GM21526 (cell line): Measurements from ENCODE around the gene GOT1.
A peak's percentile ranks its signal among the peaks of the same experiment; 100 is the strongest.

Source experiments
- ATAC-seq: cut with Tn5 transposase; IDR thresholded peaks from one replicate; pipeline ENCODE4 v1.9.1; 2021; ENCODE audit warnings: moderate library complexity; ENCODE audit not compliant: unreplicated experiment, low FRiP score

The GOT1 gene

GRCh38 chr10:99430451-99431189 lies at the start of gene GOT1:
Gene GOT1, minus strand, starts transcription at chr10:99430624. Its CDS starts 59 bp downstream, at chr10:99430565.
- ATAC-seq: peak; percentile 94

GRCh38 chr10:99470327-99470726 lies 39.9 kb upstream of the GOT1 start:
- ATAC-seq: no peak

GRCh38 chr10:99467236-99467999 lies 37.0 kb upstream of the GOT1 start:
- ATAC-seq: no peak

GRCh38 chr10:99466632-99467223 lies 36.3 kb upstream of the GOT1 start:
- no peak for ATAC-seq

- no peak for ATAC-seq
Observed at GRCh38 chr10:99461230-99461629, 30.8 kb upstream of the GOT1 start.

- ATAC-seq: no peak
Observed at GRCh38 chr10:99460070-99460469, 29.6 kb upstream of the GOT1 start.

GRCh38 chr10:99459217-99459616 lies 28.8 kb upstream of the GOT1 start:
- ATAC-seq: no peak

GRCh38 chr10:99457813-99458212 lies 27.4 kb upstream of the GOT1 start:
- ATAC-seq: no peak

- ATAC-seq: no peak
Observed at GRCh38 chr10:99456931-99457288, 26.5 kb upstream of the GOT1 start.

- no peak for ATAC-seq
Observed at GRCh38 chr10:99456207-99456930, 25.9 kb upstream of the GOT1 start.

- no peak for ATAC-seq
Observed at GRCh38 chr10:99451981-99452380, 21.6 kb upstream of the GOT1 start.

GRCh38 chr10:99451499-99451788 lies 21.0 kb upstream of the GOT1 start:
- no peak for ATAC-seq

- ATAC-seq: no peak
Observed at GRCh38 chr10:99450624-99451498, 20.4 kb upstream of the GOT1 start.

GRCh38 chr10:99450156-99450555 lies 19.7 kb upstream of the GOT1 start:
- no peak for ATAC-seq

GRCh38 chr10:99449023-99449422 lies 18.6 kb upstream of the GOT1 start:
- no peak for ATAC-seq

- ATAC-seq: no peak
Observed at GRCh38 chr10:99444383-99445045, 14.1 kb upstream of the GOT1 start.

GRCh38 chr10:99443500-99443899 lies 13.1 kb upstream of the GOT1 start:
- no peak for ATAC-seq

- no peak for ATAC-seq
Observed at GRCh38 chr10:99442394-99442793, 12.0 kb upstream of the GOT1 start.

- no peak for ATAC-seq
Observed at GRCh38 chr10:99438890-99439289, 8.5 kb upstream of the GOT1 start.
